T-helper 9 cell (primary cell): ENCODE measurements around the gene RTKN2.

ENCODE experiments used
- DNase-seq: peaks from one replicate; pipeline ENCODE4 v3.0.0-alpha.2; 2020

Gene RTKN2

DNA sequence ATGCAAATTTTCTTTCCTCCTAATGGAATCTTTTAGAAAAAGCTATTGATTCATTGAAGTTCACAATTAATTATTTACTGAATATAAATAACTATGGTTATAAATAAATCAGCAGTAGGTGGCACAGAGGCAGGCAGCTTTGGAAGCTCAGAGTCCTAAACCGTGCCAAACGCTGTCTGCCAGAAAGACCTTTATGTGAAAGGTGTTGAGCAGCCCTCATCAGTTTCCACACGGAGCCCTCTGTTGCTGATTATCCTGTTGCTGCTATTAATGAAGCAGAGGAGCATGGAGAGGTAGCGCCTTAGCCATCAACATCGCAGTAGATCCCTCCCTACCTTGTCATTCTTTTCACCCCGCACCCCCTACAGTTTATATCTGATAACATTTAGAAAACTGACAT is 51.0 kb downstream of the RTKN2 start:
- no peak for DNase-seq

DNA sequence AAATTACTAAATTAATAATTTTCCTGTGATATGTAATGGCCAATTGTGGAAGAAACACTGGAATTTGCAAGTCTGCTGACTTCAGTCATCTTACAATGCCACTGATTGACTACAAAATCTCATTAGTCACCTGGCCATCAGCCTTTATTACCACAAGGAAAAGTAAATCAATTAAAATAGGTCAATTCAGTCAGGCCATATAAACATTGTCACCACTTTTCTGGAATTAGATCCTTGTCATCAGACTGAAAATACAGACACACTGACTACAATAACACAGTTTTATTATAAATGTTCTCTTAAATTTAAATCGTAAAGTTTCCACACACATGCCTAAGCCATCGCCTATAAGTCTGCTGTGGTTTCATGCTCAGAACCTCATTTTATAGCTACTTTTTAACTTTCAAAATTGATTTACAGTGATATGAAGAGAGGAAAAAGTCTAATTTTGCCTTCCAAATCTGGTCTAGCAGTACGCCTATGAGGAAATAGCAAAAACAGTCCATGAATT is 54.2 kb downstream of the RTKN2 start:
- no peak for DNase-seq

DNA sequence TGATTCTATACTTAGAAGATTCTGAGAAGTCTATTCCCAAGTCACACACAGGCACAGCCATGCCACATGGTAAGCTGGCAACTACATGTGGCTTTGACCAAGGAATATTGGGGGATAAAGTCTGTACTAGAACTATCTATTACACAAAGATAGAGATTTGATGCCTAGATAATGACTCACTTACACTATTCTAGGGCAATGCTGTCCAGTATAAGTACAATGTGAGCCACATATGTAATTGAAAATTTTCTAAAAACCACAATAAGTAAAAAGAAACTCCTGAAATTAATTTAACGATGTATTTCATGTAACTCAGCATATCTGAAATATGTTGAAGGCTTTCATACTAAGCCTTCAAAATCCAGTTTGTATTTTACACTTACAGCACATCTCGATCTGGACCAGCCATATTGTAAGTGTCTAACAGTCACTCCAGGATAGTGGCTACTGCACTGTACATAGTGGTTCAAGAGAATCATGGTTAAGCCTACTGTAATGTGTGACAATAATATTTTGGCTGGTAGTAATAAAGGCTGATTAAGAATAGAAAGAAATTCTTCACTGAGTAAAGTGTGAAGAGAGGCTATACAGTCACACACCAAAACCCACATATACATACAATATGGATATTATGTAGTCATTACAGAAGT is 62.8 kb downstream of the RTKN2 start:
- DNase-seq, result no peak

DNA sequence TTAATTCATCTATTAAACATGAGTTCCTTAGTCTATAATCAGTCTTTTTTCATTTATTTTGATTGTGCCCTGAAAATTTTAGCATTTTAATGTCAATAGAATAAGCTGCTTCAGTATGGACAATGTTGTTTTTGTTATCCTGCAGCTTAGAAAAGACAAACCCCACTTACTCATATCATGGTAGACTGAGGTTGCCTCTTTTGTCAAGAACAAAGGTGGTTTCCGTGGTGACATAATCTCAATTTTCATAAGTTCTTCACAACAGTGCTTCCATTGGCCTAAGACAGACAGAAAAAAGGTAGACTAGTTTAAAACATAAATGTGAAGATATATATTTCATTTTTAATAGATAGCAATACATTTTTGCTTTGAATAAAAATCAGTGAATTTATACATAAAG is 69.1 kb downstream of the RTKN2 start:
- no peak for DNase-seq

DNA sequence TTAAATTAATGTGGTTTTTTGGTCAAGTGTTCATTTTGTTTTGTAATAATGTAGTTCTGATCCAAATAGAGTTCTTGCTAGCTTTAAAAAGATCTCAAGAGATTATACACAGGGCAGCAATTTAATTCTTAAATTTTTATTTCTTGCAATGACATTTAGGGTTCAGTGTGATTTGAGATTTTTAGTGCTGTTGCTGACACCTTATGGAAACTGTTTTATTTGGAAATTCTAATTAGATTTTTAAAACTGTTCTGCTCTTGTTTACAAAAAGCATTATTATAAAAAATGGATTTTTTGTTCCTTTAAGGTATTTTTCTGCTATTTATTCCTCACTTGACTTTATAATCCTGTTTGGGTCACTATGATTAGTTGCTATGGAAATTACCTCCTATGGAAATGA is 72.1 kb downstream of the RTKN2 start:
- no peak for DNase-seq

DNA sequence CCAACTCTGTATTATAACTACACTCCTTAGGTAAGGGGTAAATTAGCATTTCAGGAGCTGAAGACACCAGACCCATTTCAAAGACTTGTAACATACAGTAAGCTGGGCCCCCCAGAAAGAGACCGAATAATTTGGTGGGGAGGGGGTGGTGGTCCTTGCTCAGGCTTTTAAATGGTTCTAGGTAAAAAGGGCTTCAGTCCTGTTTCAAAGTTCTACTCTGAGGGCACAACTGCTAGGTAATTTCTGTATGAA is 73.0 kb downstream of the RTKN2 start:
- no peak for DNase-seq

DNA sequence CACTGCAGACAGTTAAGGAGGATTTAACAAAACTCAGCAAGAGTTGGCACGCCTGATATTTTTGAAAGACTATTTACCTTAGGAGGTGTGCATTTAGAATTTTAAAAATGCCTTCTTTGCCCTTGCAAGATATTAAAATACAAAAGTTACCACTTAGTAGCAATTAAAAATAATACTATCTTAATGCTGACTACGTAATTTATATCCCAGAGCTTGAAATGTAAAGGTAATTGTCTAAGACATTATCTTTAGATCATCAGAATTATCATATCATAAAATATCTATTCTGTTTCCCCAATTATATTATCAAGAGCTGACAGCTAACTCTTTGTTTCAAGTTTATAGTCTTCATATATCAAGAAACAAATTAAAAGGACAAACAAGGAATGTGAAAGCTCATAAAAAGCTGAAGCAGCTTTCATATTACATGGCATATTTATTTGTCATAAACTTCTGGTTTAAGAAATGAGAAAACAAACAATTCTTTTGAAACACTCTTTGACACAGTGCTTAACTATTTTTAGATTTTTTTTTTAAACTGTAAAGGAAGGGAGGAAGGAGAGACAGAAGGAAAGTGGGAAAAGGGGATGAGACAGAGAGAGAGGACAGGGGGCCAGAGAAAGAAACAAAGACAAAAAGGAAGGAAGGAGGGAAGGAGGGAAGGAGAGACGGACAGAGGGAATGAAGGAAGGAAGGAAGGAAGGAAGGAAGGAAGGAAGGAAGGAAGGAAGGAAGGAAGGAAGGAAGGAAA is 73.5 kb downstream of the RTKN2 start:
- DNase-seq, result no peak

DNA sequence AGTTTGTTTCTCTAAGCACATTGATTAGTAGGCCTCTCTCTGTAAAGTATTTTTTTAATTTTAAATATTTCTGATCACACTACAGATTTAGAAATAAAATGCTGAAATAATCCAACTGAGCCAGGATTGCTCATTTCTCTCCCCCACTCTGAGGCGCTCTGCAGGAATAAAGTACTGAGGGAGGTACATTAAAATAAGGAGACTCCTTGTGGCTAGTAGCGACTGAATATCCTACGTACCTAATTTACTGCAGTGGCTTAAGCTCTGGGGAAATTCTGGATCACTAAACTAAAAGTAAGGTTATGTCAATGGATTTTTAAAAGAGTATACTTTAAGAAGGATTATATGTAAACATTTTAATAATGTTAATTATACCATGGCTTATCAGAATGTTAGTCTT is 75.2 kb downstream of the RTKN2 start:
- no peak for DNase-seq

DNA sequence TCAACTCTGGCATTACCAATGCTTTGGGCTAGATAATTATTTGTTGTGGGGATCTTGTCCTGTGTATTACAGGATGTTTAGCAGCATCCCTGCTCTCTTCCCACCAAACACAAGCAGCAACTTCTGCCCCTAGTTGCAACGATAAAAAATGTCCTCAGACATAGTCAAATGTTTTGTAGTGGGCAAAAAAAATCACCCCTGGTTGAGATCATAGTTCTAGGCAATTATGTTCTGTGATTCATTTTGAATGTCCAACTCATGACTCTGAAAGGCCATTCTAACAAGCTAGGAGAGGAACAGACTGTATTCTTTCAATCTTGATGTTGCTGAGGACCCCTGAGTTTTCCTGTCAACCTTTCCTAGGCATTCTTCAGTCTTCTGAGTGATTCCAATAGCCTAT is 79.5 kb downstream of the RTKN2 start:
- DNase-seq, result no peak

DNA sequence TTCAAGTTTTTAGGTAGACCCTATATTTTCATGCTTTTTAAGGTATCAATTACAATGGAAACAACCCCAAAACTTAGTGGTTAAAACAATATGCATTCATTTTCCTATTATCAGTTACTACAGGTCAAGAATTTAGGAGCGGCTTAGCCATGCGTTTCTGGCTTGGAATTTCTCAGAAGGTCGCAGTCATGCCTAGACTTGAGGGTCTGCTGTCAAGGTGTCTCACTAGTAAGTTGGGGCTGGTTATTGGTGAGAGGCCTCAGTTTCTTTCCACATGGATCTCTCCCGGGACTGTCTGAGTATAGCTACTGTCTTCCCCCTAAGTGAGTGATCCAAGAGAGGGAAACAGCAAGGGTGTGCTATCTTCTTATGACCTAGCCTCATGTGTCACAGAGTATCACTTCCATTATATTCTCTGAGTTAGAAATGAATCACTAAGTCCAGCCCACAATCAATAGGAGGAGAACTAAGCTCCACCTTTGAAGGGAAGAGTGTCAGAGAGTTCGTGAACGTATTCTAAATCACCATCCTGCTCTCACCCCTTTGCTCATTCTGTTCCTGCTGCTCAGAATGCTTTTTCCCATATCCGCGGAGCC is 80.5 kb downstream of the RTKN2 start:
- DNase-seq, result no peak

DNA sequence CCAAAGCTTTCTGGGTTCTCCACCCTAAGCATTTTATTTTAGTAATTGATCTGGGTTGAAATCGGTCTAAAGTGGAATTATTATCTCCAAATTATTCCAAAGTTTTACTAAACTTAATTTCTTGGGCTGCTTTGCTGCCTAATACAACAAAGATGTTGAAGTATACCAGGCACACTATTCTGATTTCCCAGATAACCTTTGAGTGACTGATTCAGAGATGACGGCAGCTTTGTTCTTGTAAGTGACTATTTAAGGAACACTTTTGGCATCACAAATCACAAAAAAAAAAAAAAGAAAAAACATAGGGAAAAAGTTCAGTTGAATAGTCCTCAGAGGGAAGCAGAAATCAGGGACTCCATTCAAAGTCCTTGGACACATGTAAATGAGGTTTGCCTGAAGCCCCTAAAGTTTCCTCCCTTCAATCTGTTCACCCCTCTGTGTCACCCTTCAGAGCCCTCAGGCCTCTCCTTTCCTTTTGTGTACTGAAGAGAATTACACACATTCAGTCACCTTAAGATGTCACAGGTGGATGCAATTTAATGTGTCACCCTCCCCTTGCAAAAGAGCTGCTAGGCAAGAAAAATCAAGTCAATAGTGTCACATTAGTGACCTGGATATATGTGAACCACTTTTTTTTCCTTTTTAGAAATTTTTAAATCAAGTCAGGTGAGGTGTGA is 81.5 kb downstream of the RTKN2 start:
- DNase-seq, result no peak

DNA sequence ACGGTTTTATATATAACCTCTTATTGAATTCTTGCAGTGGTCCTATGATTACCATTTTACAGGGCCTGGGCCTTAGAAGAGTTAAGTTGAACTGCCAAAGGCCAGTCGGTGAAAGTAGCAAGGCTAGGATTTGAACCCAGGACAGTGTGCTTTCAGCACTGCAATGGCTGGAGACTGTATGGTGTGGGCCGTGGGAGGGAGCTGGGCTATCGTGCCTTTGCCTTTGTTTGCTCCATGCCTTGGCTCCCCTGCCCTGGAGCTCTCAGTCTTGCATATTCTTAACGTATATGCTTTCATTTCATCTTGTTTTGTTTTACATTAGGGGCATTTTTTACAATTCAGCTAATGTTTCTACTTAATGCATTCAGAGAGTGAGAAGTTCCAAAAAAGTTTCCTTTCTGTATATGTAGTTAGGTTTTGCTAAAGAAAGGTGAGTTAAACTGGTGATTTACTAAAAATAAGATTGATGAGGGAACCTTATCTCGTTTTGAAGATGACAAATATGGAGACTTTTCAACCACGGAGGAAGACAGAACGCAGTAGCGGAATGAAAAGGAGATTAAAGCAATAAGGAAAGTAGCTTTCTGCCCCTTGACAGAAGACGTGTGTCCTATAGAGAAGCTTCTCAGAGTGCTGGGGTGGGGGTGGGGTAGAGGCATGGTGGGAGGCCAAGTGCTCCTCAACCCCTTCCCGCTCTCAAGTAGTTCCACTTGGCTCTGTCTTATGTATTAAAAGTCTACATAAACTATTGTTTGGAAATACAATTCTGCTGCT is 82.5 kb downstream of the RTKN2 start:
- DNase-seq, result no peak

DNA sequence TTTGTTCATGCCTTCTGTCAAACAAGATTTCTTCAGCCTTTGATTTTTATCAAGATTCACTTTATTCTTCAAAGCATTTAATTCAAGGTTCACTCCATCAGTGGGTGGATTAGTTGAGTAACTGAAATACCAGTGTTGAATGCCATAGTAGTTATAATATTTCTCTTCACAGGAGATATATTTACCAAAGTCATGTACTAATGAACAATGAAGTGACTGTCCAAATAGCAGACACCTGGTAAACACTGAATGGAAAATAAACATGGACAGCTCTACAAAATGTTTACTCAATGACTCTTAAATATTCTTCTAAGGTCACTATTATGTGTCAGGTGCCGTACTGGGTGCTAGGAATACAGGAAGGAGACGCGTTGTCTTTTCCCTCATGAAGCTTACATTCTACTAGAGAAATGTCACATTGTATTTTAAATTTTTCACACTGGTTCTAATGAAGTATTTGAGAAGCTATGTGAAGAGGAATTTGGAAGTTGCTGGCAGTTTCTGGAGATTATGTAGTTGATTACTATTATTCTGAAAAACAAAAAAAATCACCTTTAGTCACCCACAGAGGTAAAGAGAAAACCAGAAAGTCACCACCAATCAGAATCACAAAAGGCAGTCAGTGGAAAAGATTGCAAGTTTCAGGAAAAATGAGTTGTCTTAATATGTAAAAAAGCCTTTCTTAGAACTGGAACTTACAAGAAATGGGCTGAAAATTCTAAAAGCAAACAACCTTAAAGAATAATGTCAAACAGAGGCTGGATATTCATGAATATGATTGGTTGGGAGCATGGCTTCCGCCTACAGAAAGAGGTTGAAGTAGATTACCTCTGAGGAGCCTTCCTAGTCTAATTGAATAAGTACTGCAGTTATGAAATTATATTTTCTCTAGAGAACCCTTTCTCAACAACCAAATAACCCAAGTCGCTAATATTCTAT is 84.5 kb downstream of the RTKN2 start:
- DNase-seq, result no peak

DNA sequence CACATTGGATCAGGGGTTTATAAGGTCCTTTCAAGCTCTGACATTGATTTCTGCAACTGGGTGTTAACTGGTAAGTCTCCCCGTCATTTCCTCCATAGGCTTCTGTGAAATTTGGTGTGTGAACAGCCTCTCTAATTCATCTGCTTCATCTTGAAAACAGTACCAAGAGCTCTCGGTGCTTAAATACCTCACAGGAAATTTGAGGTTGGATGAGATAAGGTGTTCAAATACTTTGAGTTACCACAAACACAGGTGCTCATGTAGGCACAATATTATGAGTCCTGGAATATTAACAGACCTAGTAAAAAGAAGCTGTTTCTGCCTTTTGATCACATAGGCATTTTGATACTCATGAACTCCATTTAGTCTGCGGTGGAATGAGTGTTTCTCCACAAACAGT is 85.2 kb downstream of the RTKN2 start:
- DNase-seq, result no peak

DNA sequence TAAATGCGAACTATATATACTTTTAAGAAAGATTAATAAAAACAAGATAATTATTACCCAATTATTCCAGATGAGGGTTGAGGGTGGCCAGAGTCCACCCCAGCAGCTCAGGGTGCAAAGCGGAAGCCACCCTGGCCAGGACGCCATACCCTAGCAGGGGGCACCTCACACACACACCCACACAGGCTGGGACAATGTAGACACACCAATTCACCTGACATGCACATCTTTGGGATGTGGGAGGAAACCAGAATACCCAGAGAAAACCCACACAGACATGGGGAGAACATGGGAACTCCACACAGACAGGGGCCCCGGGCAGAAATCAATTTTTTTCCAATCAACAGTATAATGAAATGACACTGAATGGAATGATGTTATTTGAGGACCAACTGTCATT is 86.0 kb downstream of the RTKN2 start:
- no peak for DNase-seq

DNA sequence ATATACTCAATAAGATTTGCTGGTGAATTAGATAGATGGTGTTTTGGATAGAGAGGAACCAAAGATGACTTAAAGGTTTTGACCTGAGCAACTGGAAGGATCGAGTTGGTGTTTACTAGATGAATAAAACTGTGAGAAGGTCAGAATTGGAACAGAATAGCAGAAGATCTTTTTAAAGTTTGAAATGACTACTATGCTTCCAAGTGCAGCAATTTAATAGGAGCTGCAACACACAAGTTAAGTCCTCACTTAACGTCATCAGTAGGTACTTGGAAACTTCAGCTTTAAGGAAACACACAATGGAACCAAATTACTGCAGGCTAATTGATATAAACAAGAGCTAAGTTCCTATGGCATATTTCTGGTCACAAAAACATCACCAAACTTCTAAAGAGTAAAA is 86.5 kb downstream of the RTKN2 start:
- no peak for DNase-seq

DNA sequence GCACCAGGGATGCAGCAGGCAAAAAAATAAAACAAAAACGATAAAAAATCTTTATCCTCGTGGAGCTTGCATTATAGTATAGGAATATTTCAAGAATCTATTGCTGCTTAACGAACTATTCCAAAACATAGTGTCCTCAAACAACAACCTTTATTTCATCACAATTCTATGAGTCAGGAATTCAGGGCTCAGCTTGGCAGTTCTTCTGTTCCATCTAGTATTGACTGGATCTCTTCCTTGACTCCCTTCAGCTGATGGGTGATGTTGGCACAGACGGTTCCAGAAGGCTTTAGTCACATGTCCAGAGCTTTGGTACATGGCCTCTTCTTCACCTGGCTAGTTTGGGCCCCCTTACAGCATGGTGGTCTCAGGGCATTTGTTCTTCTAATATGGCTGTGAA is 88.0 kb downstream of the RTKN2 start:
- no peak for DNase-seq

DNA sequence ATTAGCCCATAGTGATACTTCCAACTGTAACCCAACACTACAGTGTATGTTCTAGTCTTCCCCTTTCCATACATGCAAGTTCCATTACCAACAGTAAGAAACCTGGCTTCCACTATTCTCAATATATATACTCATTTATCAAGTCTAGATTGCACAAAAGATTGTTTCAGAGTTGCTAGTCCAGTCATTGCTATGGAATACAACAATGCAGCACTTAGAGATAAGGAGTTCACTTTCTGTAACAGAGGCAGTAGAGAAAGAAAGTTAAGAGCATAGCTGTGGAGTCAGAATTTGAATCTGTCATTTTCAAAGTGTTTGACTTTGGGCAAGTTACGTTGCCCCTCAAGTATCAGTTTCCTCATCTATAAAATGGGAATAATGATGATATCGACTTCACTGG is 90.1 kb downstream of the RTKN2 start:
- no peak for DNase-seq

DNA sequence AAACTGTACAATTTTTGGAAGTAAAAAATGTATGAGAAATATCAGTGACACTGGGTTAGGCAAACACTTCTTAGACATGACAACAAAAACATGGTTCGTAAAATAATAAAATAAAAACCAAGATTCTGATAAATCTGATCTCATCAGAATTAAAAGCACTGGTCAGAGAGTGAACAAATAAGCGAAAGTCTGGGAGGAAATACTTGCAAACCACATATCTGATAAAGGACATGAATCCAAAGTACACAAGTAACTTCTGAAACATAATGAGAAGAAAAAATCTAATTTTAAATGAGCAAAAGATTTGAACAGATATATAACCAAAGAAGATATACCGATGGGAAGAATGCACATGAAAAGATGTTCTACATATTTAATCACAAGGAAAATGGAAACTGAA is 91.5 kb downstream of the RTKN2 start:
- DNase-seq, result no peak

DNA sequence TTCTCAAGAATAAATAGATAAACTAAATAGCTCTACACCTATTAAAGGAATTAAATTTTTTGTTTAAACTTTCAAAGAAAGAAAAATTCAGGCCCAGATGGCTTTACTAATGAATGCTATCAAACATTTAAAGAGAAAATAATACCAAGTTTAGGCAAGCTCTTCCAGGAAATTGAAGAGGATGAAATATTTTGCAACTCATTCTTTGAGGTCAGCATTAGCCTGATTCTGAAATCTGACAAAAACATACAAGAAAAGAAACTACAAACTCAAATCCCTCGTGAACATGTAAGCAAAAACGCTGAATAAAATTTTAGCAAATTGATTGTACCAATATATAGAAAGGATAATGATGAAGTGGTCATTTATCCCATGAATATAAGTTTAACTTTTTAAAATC is 93.4 kb downstream of the RTKN2 start:
- DNase-seq, result no peak

DNA sequence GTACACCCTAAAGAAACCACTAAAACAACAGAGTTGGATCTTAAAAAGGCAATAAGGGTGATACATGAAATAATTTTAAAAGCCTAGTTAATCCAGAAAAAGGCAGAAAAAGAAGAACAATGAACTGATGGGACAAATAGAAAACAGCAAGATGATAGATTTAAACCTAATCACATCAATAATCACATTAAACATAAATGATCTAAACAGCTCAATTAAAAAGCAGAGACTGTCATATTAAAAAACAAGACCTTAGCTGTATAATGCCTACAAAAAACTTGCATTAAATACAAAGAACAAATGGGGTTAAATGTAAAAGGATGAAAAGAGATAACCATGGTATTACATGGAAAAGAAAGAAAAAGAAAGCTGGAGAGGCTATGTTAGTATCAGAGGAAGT is 96.2 kb downstream of the RTKN2 start:
- DNase-seq, result no peak

DNA sequence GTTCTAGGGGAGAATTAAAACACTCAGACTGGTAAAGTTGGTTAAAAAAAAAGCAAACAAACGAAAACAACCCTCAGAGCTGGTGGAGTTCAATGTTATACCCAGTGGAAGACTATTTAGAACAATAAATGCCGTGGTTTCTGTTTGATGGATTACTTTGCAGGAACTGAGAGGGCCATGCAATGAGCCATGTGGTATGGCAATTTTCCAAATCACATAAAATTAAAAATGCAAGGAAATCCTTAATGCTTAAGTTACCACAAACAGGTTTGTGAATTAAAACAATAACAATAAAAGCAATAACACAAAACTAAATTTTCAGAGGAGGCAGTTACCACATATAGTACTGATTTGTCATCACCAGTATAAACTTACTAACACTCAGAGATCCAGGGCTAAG is 96.9 kb downstream of the RTKN2 start:
- no peak for DNase-seq
